GM21423 (cell line): ENCODE results near the gene EYS.

Experiments used
- ATAC-seq: cut with Tn5 transposase; IDR thresholded peaks from one replicate; pipeline ENCODE4 v1.9.1; 2021; ENCODE audit warnings: mild to moderate bottlenecking, moderate library complexity; ENCODE audit not compliant: unreplicated experiment

The EYS gene

DNA sequence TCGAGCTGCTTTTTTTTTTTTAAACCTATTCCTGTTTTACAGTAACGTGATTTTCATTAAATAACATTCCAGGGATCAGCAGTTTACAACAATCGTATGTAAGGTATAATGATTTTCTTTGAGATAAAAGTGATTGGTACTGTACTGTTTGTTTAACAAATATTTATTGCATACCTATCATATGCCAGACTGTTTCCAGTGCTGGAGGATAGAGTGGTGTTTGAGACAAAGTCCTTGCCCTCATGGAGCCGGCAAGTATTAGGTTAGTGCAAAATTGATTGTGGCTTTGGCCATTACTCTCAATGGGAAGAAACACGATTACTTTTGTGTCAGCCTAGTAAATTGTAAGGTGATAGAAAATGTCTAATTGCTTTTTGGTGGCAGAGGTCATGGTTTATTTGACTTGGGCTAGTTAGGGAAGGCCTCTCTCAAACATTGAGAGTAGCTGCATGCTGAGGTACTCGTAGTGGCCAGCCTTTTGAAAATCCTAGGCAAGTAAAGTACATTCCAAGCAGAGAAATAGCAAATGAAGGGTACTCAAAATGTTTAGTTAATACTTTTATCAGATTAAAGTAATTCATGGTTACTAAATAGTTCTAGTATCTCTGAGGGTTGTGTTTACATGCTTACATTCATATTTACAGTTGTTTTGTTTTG, 2035.8 kb downstream of the EYS start:
- no peak for ATAC-seq
